OCI-LY1 (cell line): ENCODE data around the gene LRMDA.

ENCODE experiments used
- H2AFZ ChIP-seq: fragments of 200-600 bp; sonication (generic), shearing (Covaris generic); 2 replicates; pipeline ENCODE4 v1.6.0; 2014; ENCODE audit warnings: antibody characterized with exemption, mild to moderate bottlenecking, low read length
- H3F3A ChIP-seq: fragments of 200-600 bp; sonication (generic), shearing (Covaris generic); 2 replicates; pipeline ENCODE4 v1.6.0; 2014; ENCODE audit warnings: mild to moderate bottlenecking, antibody characterized with exemption, low read length, moderate library complexity; ENCODE audit not compliant: insufficient read depth
- H3K27ac ChIP-seq: fragments of 200-600 bp; sonication (generic); 2 replicates; pipeline ENCODE4 v1.5.1; 2014; ENCODE audit warnings: low read length, mixed run types, mild to moderate bottlenecking, low read depth; ENCODE audit not compliant: poor library complexity, severe bottlenecking
- H3K27me3 ChIP-seq: fragments of 200-600 bp; sonication (generic); 2 replicates; pipeline ENCODE4 v1.6.0; 2014; ENCODE audit warnings: antibody characterized with exemption, mild to moderate bottlenecking, low read length, moderate library complexity; ENCODE audit not compliant: insufficient read depth
- H3K36me3 ChIP-seq: fragments of 200-600 bp; sonication (generic); 2 replicates; pipeline ENCODE4 v1.6.1; 2014; ENCODE audit warnings: mild to moderate bottlenecking, antibody characterized with exemption, low read length, moderate library complexity, mixed read lengths; ENCODE audit not compliant: insufficient read depth
- H3K4me1 ChIP-seq: fragments of 200-600 bp; sonication (generic); 2 replicates; pipeline ENCODE4 v1.5.1; 2014; ENCODE audit warnings: mild to moderate bottlenecking, low read length, moderate library complexity; ENCODE audit not compliant: insufficient read depth, severe bottlenecking
- H3K4me2 ChIP-seq: fragments of 200-600 bp; sonication (generic), shearing (Covaris generic); 2 replicates; pipeline ENCODE4 v1.6.1; 2014; ENCODE audit warnings: low read length
- H3K4me3 ChIP-seq: fragments of 200-600 bp; sonication (generic); 2 replicates; pipeline ENCODE4 v1.5.1; 2014; ENCODE audit warnings: low read length, low read depth, mild to moderate bottlenecking, mixed read lengths; ENCODE audit not compliant: poor library complexity, severe bottlenecking
- H3K79me2 ChIP-seq: fragments of 200-600 bp; shearing (Covaris generic); 2 replicates; pipeline ENCODE4 v1.6.1; 2016; ENCODE audit warnings: mixed run types, low read length, mixed read lengths; ENCODE audit not compliant: insufficient read depth
- H3K9ac ChIP-seq: fragments of 200-600 bp; sonication (generic), shearing (Covaris generic); 2 replicates; pipeline ENCODE4 v1.6.1; 2014; ENCODE audit warnings: mild to moderate bottlenecking, low read length, mixed read lengths
- H3K9me2 ChIP-seq: fragments of 200-600 bp; sonication (generic), shearing (Covaris generic); 2 replicates; pipeline ENCODE4 v1.6.1; 2014; ENCODE audit warnings: low read depth, mild to moderate bottlenecking, low read length, mixed read lengths
- H3K9me3 ChIP-seq: fragments of 200-600 bp; shearing (Covaris generic); 2 replicates; pipeline ENCODE4 v1.6.1; 2014; ENCODE audit warnings: low read length, mixed read lengths
- H4K20me1 ChIP-seq: fragments of 200-600 bp; sonication (generic), shearing (Covaris generic); 2 replicates; pipeline ENCODE4 v1.6.0; 2016; ENCODE audit warnings: mild to moderate bottlenecking, low read length; ENCODE audit not compliant: insufficient read depth
- EZH2 ChIP-seq: fragments of 200-600 bp; sonication (generic), shearing (Covaris generic); IDR thresholded peaks from 2 replicates; pipeline ENCODE4 v1.8.0; 2017; ENCODE audit warnings: borderline replicate concordance, mixed run types, mild to moderate bottlenecking, antibody characterized with exemption, low read length, moderate library complexity, mixed read lengths
- TF ChIP-seq, protein P1 (sequence below): fragments of 200-600 bp; sonication (generic), shearing (Covaris generic); IDR thresholded peaks from 2 replicates; pipeline ENCODE4 v1.5.1; 2017; ENCODE audit warnings: mild to moderate bottlenecking, antibody characterized with exemption, low read length, moderate library complexity, mixed read lengths

The LRMDA gene

DNA sequence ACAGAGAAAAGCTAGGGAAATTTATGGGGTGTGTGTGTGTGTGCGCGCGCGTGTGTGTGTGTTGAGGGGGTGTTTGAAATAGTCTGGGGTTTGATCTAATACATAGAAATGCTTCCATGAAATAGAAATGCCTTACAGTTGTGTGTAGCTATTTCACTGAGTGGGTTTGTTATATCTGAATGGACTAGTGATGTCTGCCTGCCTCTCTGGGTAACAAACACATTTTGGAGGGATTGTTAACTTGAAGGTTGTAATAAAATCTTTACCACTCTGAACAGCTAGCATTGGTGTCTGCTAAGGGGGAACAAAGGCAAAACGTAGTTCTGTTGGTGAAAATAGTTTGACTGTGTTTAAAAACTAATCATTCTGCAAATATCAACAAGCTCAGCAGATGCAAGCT lies 509.3 kb downstream of the LRMDA start:
- Histone ChIP-seq H3K27ac (no peak overlapping the region), H2AFZ (no peak overlapping the region), H3K9me3 (no peaks in the 10 kb centered on the region), H3K4me1 (no peaks in the 10 kb centered on the region), H4K20me1 (no peaks in the 10 kb centered on the region), H3K9ac (no peak overlapping the region), H3K4me3 (no peak overlapping the region), H3K4me2 (no peak overlapping the region), H3K79me2 (no peaks in the 10 kb centered on the region), H3K36me3 (no peaks in the 10 kb centered on the region), H3K27me3 (no peaks in the 10 kb centered on the region), H3K9me2 (no peaks in the 10 kb centered on the region), H3F3A (no peaks in the 10 kb centered on the region)
- TF ChIP-seq, protein P1, sequence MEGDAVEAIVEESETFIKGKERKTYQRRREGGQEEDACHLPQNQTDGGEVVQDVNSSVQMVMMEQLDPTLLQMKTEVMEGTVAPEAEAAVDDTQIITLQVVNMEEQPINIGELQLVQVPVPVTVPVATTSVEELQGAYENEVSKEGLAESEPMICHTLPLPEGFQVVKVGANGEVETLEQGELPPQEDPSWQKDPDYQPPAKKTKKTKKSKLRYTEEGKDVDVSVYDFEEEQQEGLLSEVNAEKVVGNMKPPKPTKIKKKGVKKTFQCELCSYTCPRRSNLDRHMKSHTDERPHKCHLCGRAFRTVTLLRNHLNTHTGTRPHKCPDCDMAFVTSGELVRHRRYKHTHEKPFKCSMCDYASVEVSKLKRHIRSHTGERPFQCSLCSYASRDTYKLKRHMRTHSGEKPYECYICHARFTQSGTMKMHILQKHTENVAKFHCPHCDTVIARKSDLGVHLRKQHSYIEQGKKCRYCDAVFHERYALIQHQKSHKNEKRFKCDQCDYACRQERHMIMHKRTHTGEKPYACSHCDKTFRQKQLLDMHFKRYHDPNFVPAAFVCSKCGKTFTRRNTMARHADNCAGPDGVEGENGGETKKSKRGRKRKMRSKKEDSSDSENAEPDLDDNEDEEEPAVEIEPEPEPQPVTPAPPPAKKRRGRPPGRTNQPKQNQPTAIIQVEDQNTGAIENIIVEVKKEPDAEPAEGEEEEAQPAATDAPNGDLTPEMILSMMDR = no peak
- no peak for TF ChIP-seq EZH2

DNA sequence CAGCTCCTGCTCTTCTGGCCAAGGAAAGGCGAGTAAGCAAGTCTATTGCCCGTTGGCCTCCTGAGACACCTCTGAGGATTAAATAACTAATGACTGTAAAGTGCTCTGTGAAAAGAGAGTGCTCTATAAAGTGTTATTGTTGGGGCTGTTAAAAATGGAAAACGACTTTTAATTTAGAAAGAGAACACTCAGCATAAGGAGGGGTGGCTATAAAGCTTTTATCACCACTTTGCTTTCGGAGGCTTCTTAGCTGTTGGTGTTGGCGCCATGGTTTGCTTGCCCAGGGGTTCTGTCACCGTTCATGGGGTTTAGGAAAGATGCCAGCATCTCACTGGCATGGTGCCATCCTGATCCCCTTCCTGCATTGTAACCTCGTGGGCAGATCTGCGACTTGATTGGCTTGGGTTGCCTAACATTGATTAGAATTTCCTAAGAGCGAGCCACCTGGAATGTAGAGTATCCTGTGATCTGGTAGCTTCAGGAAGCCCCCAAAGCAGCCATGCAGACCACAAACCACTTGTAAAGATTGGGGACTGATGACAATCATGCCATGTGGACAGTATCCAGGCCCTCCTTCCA lies 509.9 kb downstream of the LRMDA start:
- no peak overlapping the region for H3K4me3 ChIP-seq
- TF ChIP-seq EZH2 = no peak
- TF ChIP-seq, protein P1 = no peak
- H3K4me1 ChIP-seq = no peaks in the 10 kb centered on the region
- no peaks in the 10 kb centered on the region for H4K20me1 ChIP-seq
- no peak overlapping the region for H2AFZ ChIP-seq
- H3K27me3 ChIP-seq = no peaks in the 10 kb centered on the region
- no peaks in the 10 kb centered on the region for H3K36me3 ChIP-seq
- no peaks in the 10 kb centered on the region for H3K79me2 ChIP-seq
- H3K27ac ChIP-seq = no peak overlapping the region
- H3K4me2 ChIP-seq = no peak overlapping the region
- no peaks in the 10 kb centered on the region for H3K9me3 ChIP-seq
- H3K9ac ChIP-seq = no peak overlapping the region
- no peaks in the 10 kb centered on the region for H3K9me2 ChIP-seq
- H3F3A ChIP-seq = no peaks in the 10 kb centered on the region

DNA sequence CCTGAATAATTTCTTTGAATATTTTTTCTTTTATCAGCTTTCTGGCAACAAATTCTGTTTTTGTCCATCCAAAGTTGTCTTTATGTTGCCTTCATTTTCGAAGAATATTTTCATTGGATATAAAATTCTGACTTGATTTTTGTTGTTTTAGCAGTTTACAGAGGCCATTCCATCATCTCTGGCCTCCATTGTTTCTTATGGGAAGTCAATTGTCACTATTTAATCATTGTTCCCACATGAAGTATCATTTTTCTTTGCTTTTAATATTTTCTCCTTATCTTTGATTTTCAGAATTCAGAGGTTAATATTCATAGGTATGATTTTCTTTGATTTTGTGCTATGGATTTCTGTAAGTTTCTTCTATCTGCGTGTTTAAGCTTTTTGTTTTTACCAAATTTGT lies 512.6 kb downstream of the LRMDA start:
- Histone ChIP-seq H3K9me3 (no peaks in the 10 kb centered on the region), H3K9me2 (no peaks in the 10 kb centered on the region), H2AFZ (no peak overlapping the region), H4K20me1 (no peaks in the 10 kb centered on the region), H3K4me1 (no peaks in the 10 kb centered on the region), H3K9ac (no peak overlapping the region), H3K4me2 (no peak overlapping the region), H3K27ac (no peak overlapping the region), H3K79me2 (no peaks in the 10 kb centered on the region), H3K4me3 (no peak overlapping the region), H3F3A (no peaks in the 10 kb centered on the region), H3K27me3 (no peaks in the 10 kb centered on the region), H3K36me3 (no peaks in the 10 kb centered on the region)
- TF ChIP-seq EZH2 = no peak
- TF ChIP-seq, protein P1 = no peak
